GM10266 (cell line): ENCODE data around the gene ENC1.

Source experiments
- DNase-seq: peaks from one replicate; pipeline ENCODE4 v3.0.0; 2012; ENCODE audit errors: extremely low spot score
- TF ChIP-seq, protein P1 (sequence below): IDR thresholded peaks from 2 replicates; pipeline ENCODE4 v1.5.1; 2012; ENCODE audit warnings: mild to moderate bottlenecking, low read depth; ENCODE audit not compliant: control insufficient read depth, insufficient read depth; ENCODE audit errors: missing control alignments

The ENC1 gene

GRCh38 chr5:74673011-74673790, 32.7 kb upstream of the ENC1 start:
- no peak for DNase-seq
- TF ChIP-seq, protein P1, sequence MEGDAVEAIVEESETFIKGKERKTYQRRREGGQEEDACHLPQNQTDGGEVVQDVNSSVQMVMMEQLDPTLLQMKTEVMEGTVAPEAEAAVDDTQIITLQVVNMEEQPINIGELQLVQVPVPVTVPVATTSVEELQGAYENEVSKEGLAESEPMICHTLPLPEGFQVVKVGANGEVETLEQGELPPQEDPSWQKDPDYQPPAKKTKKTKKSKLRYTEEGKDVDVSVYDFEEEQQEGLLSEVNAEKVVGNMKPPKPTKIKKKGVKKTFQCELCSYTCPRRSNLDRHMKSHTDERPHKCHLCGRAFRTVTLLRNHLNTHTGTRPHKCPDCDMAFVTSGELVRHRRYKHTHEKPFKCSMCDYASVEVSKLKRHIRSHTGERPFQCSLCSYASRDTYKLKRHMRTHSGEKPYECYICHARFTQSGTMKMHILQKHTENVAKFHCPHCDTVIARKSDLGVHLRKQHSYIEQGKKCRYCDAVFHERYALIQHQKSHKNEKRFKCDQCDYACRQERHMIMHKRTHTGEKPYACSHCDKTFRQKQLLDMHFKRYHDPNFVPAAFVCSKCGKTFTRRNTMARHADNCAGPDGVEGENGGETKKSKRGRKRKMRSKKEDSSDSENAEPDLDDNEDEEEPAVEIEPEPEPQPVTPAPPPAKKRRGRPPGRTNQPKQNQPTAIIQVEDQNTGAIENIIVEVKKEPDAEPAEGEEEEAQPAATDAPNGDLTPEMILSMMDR, result peak; percentile 17

- TF ChIP-seq, protein P1, result no peak
- DNase-seq, result no peak
Observed at GRCh38 chr5:74672215-74672877, 31.8 kb upstream of the ENC1 start.

DNA sequence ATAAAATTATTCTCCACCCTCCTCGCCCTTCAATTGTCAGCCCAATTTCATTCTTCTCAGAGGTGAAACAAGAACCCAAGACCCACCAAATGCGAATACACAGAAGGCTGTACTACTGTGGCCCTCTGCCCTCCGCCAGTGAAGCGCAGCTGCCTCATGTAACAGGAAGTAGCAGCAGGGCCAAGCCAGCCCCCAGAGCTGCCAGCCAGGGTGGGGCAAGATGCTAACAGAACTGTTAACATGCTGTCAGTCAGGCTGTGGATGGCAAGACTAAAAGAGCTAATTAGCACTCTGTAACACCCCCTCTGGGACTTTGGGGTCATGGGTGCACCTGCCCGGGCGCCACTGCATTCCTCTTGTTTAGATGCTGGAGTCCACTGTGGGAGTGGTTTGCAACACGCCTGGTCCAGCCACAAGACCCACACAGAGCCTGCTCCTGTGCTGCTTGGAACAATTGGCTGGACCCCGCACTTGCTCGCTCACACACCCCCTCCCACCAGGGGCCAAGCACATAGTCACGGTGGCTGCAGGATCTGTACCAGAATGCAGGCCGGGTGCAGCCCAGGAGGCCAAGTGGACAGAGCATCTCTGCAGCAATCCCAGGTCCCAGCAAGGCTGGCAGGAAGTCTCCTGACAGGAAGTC, 30.0 kb upstream of the ENC1 start:
- TF ChIP-seq, protein P1, result no peak
- no peak for DNase-seq

- DNase-seq, result no peak
- TF ChIP-seq, protein P1, result no peak
Observed at GRCh38 chr5:74669821-74670220, 29.3 kb upstream of the ENC1 start.

DNA sequence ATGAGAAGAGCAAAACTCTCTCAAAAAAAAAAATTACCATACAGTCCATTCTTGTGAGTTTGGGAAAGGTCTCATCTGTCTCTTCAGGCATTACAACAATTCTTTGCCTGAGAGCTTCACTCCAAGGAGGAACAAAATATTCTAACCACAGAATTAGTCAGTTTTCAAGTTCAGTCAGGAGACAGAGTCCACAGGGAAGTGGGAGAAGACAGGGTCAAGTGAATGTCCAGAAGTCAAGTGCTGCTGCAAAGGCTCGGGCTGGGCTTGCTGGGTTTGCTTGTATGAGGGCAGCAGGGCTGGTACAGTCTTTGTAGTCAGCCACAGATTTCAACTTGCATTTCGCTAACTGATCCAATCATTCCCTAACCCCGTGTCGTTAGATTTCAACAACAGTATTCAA, 26.9 kb upstream of the ENC1 start:
- TF ChIP-seq, protein P1, result no peak
- no peak for DNase-seq

- no peak for DNase-seq
Observed at GRCh38 chr5:74665816-74666215, 25.3 kb upstream of the ENC1 start.

More at GRCh38 chr5:74665816-74666215, 25.3 kb upstream of the ENC1 start:
- TF ChIP-seq, protein P1, result no peak
